ENCODE measurements around the gene G6PC3. TPM values are rescaled to one million over a fixed set of nuclear protein-coding genes. Genes with fewer than 3 reads are reported as not detected.
"Not testable (repeated sequence)": the region's sequence is repeated elsewhere in the genome, so short reads cannot be mapped to it uniquely, and the experiment has no call there.

G6PC3 gene
- total and polyA plus RNA-seq, 12 donors = 51.2 to 254 (median 86.4) TPM

- no peak for TF ChIP-seq POLR2A (IDR thresholded peaks at IDR 0.05)
- TF ChIP-seq, protein P1, sequence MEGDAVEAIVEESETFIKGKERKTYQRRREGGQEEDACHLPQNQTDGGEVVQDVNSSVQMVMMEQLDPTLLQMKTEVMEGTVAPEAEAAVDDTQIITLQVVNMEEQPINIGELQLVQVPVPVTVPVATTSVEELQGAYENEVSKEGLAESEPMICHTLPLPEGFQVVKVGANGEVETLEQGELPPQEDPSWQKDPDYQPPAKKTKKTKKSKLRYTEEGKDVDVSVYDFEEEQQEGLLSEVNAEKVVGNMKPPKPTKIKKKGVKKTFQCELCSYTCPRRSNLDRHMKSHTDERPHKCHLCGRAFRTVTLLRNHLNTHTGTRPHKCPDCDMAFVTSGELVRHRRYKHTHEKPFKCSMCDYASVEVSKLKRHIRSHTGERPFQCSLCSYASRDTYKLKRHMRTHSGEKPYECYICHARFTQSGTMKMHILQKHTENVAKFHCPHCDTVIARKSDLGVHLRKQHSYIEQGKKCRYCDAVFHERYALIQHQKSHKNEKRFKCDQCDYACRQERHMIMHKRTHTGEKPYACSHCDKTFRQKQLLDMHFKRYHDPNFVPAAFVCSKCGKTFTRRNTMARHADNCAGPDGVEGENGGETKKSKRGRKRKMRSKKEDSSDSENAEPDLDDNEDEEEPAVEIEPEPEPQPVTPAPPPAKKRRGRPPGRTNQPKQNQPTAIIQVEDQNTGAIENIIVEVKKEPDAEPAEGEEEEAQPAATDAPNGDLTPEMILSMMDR (IDR thresholded peaks at IDR 0.05) = no peak
- WGBS, 4 donors = 40 to 48% (median 45%) methylated on average over 1 to 13 of the region's 13 CpGs
- H3K36me3 ChIP-seq (replicated peaks in 1 of 2) = peaks cover 0 to 15% of the 10 kb centered on the region in 2 donors
- H3K4me3 ChIP-seq = no peak overlapping the region
- peak overlapping the region in 3 of 5 donors; percentile 26 to 89 (median 87) for H3K27ac ChIP-seq
- intact Hi-C loops (cut with DNase I) = no loop called here
- no peaks in the 10 kb centered on the region for H3K9me3 ChIP-seq (replicated peaks in 1 of 3)
- H3K4me1 ChIP-seq (replicated peaks in 1 of 2) = peaks cover 29 to 35% of the 10 kb centered on the region in 2 donors
- DNase-seq = peak in 4 of 7 donors; percentile 45 to 70 (median 58)
- no peaks in the 10 kb centered on the region for H3K27me3 ChIP-seq
These were observed 26.8 kb downstream of the G6PC3 start for GRCh38 chr17:44097110-44097958.

DNA sequence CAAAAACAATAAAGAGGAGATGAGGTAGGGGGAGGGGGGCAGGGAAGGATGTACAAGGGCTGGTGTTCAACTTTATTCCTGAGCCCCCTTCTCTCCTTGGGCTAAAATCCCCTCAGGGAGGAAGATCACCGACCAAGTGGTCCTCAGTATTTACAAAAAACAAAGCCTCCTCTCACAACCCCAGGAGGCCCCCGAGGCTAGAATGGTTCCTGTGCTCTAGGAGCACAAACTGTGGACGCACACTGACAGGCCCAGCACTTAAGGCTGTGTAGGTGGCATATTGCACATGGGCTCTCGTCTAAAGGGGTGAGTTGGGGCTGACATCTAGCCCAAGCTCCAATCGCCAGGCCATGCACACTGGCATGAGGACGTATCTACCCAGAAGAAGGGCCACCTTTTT is 31.3 kb downstream of the G6PC3 start:
- H3K4me1 ChIP-seq (replicated peaks in 1 of 2) = peaks cover 16 to 20% of the 10 kb centered on the region in 2 donors
- intact Hi-C loops (cut with DNase I); DNase-seq; H3K27ac ChIP-seq; H3K27me3 ChIP-seq; H3K4me3 ChIP-seq; H3K36me3 ChIP-seq (replicated peaks in 1 of 2); H3K9me3 ChIP-seq (replicated peaks in 1 of 3): not testable (repeated sequence)
- 82 to 90% (median 87%) methylated on average over 2 to 6 of the region's 6 CpGs for WGBS, 4 donors

DNA sequence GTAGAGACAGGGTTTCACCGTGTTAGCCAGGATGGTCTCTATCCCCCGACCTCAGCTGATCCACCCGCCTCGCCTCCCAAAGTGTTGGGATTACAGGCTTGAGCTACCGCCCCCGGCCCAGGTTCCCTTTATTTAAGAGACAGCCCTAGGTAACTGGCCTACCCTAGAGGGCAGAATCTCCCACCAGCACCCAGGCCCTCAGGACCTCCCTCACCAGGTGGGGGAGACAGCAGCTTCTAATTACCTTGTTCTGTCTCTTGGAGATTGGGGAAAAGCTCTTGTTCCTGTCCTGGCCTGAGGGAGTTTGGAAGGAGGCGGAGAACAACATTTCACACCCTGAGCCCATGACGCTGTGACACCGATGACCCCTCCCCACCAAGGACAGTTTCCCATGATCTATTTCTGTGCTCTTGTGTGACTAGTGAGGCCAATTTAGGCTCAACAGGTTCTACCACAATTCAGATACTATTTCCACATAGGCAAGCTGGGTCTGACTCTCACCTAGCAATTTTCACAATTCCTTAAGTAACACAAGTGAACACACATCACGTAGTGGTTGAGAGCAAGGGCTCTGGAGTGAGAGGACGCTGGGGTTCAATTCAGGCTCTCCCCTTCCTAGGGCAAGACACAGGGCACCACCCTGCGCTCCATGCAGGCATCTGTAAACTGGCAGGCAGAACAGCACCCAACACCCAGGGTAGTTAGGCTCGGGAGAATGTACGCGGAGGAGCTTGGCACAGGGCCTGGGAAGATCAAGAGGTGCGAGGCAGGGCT is 32.5 kb downstream of the G6PC3 start:
- Histone ChIP-seq H3K4me1 (replicated peaks in 1 of 2) (peaks cover 11 to 20% of the 10 kb centered on the region in 2 donors), H3K27me3 (no peaks in the 10 kb centered on the region), H3K9me3 (replicated peaks in 1 of 3) (no peaks in the 10 kb centered on the region), H3K36me3 (replicated peaks in 1 of 2) (no peaks in the 10 kb centered on the region), H3K4me3 (no peak overlapping the region), H3K27ac (peak overlapping the region in 1 of 5 donors; percentile 0)
- TF ChIP-seq POLR2A (IDR thresholded peaks at IDR 0.05) = no peak
- TF ChIP-seq, protein P1 (IDR thresholded peaks at IDR 0.05) = no peak
- 85 to 90% (median 88%) methylated on average over 15 to 16 of the region's 16 CpGs for WGBS, 4 donors
- intact Hi-C loops (cut with DNase I) = no loop called here
- DNase-seq = no peak

- H3K27ac ChIP-seq = peak overlapping the region in 2 of 5 donors; percentile 10 to 54
- no peak for DNase-seq
- intact Hi-C loops (cut with DNase I) = no loop called here
- peaks cover 29 to 41% of the 10 kb centered on the region in 2 donors for H3K4me1 ChIP-seq (replicated peaks in 1 of 2)
- no peaks in the 10 kb centered on the region for H3K27me3 ChIP-seq
- 71 to 86% (median 84%) methylated on average over 3 of the region's 3 CpGs for WGBS, 4 donors
- H3K4me3 ChIP-seq = no peak overlapping the region
- no peaks in the 10 kb centered on the region for H3K36me3 ChIP-seq (replicated peaks in 1 of 2)
- TF ChIP-seq, protein P1 (IDR thresholded peaks at IDR 0.05) = no peak
- TF ChIP-seq POLR2A (IDR thresholded peaks at IDR 0.05) = no peak
- H3K9me3 ChIP-seq (replicated peaks in 1 of 3) = no peaks in the 10 kb centered on the region
These were observed 34.9 kb downstream of the G6PC3 start for GRCh38 chr17:44105483-44105882.
